ENCODE results near the gene ANXA4.

GRCh38 chr2:69731147-69731970 lies 10.6 kb upstream of the ANXA4 start:
- TF ChIP-seq CTCF (IDR thresholded peaks at IDR 0.05; ENCODE audit: low read length) (no peak), EZH2 (IDR thresholded peaks at IDR 0.05; ENCODE audit: borderline replicate concordance, low read length) (no peak)

Measured in OCI-LY1 (cell line).